ENCODE results near the gene AKAP5.

DNA sequence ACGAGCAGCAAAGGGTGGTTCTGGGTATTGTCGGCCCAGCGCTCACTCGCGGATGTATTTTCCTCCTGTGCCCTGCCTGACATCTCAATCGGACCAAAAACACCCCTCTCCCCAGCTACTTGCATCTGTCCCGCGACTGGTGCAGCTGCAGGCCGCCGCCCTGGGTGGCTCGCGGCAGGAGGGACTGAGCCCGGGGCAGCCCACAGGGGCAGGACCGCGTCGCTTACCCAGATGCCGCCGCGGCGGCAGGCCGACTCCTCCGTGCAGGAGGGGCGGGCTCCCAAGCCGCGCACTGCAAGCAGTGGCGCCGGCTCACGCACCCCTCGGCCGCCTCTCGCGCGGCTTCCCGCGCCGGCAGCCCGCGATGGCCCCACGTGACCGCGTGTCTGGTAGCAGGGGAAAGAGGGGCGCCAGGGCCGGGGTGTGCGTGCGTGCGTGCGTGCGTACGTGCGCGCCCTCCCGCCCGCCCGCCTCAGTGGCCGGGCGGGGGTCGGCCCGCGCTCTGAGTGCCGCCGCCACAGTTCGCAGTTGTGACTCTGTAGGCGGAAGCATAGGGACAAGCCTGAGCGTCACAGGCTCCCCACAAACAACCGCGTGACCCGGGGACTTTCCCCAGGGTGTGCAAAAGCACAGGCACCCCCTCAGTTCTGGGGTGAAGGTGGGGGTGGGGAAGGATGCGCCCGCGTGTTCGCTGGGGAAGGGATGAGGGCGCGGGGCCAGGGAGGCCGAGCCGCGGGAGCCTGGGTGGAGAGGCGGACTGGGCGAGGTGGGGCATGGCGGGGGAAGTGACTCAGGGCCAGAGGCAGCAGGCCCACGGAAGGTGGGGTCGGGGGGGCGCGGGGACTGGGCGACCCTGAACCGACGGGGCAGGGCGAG lies 38.4 kb downstream of the AKAP5 start, which contains the start of gene ZBTB25:
- TF ChIP-seq EZH2 (IDR thresholded peaks at IDR 0.05; ENCODE audit: insufficient read depth, poor library complexity, severe bottlenecking) (no peak), EZH2phosphoT487 (IDR thresholded peaks at IDR 0.05; ENCODE audit: insufficient read depth, low read depth) (no peak)
